HCT116 (cell line): ENCODE data around the gene NLN. TPM values are rescaled to one million over a fixed set of nuclear protein-coding genes. Genes with fewer than 3 reads are reported as not detected.

Experiments
- ATAC-seq: fragments of 200-7000 bp; cut with Tn5 transposase; 2 replicates; pipeline ENCODE4 v1.9.1; 2020; ENCODE audit warnings: mild to moderate bottlenecking, moderate library complexity
- BruUV-seq: library from RNA; stranded (reverse); fragments of 400-500 nt; replicated peaks from 2 replicates; lab custom pipeline; 2021; lab: Mats Ljungman, UMichigan
- CTCF ChIA-PET: fragments of 300-600 bp; sonication (Branson Sonifier 250); formaldehyde crosslinking; loops from one replicate; lab custom pipeline; 2021; ENCODE audit warnings: antibody characterized with exemption; lab: Charles Lee
- POLR2A ChIA-PET: fragments of 300-600, 350-600 bp; sonication (Branson Sonifier 250); formaldehyde crosslinking; loops from one replicate; lab custom pipeline; 2021; ENCODE audit warnings: antibody characterized with exemption; lab: Charles Lee
- RAD21 ChIA-PET, 2 experiments: fragments of 300-600 bp; sonication (Branson Sonifier 250); formaldehyde crosslinking; loops; one replicate each; lab custom pipeline; 2023; ENCODE audit warnings: low total read pairs in 2 of 2; ENCODE audit not compliant: uncharacterized antibody in 2 of 2, unreplicated experiment in 2 of 2, low non-redundant PET in 1 of 2; lab: Charles Lee
- DNase-seq: peaks from one replicate; pipeline ENCODE4 v3.0.0-alpha.2; 2010; ENCODE audit warnings: low read depth, low spot score
- H2AFZ ChIP-seq: fragments of 200-600 bp; shearing (Covaris generic), sonication (generic); 2 replicates; pipeline ENCODE4 v1.6.1; 2017; ENCODE audit warnings: low read depth, mixed run types, mixed read lengths, antibody characterized with exemption, low read length; ENCODE audit not compliant: poor library complexity, severe bottlenecking
- H3K27ac ChIP-seq: 2 replicates; pipeline ENCODE4 v1.5.1; 2012; ENCODE audit warnings: low read depth, low read length
- H3K27me3 ChIP-seq: fragments of 200-600 bp; sonication (generic); 2 replicates; pipeline ENCODE4 v1.6.1; 2016; ENCODE audit warnings: mixed run types, low read length, mixed read lengths; ENCODE audit not compliant: insufficient read depth
- H3K36me3 ChIP-seq, 2 experiments: fragments of 200-500 bp in 1 of 2; fragments of 200-600 bp in 1 of 2; sonication (Bioruptor generic) in 1 of 2; sonication (generic) in 1 of 2; 2 replicates each; pipeline versions ENCODE4 v1.5.1 to v1.6.1; 2014 to 2016; ENCODE audit warnings: low read length in 2 of 2, inconsistent platforms in 1 of 2, mixed read lengths in 1 of 2, mixed run types in 1 of 2; ENCODE audit not compliant: insufficient read depth in 2 of 2, control insufficient read depth in 1 of 2
- H3K4me1 ChIP-seq, 2 experiments: fragments of 200-600 bp in 1 of 2; sonication (generic) in 1 of 2; 2 replicates each; pipeline versions ENCODE4 v1.5.1 to v1.6.1; 2012 to 2017; ENCODE audit warnings: low read length in 2 of 2, inconsistent platforms in 1 of 2, mild to moderate bottlenecking in 1 of 2, mixed read lengths in 1 of 2, mixed run types in 1 of 2, moderate library complexity in 1 of 2; ENCODE audit not compliant: insufficient read depth in 2 of 2, control insufficient read depth in 1 of 2
- H3K4me2 ChIP-seq: fragments of 200-600 bp; sonication (generic); 2 replicates; pipeline ENCODE4 v1.6.1; 2017; ENCODE audit warnings: mixed run types, low read length, mixed read lengths
- H3K4me3 ChIP-seq, 2 experiments: fragments of 200-600 bp in 1 of 2; sonication (generic) in 1 of 2; replicated peaks in 1 of 2; 2 replicates each; pipeline ENCODE4 v1.5.1; 2011 to 2016; ENCODE audit warnings: low read length in 2 of 2, control low read depth in 1 of 2, low read depth in 1 of 2, mild to moderate bottlenecking in 1 of 2, mixed read lengths in 1 of 2, mixed run types in 1 of 2
- H3K79me2 ChIP-seq: fragments of 200-600 bp; sonication (generic); 2 replicates; pipeline ENCODE4 v1.6.1; 2017; ENCODE audit warnings: mild to moderate bottlenecking, mixed run types, low read length, moderate library complexity, mixed read lengths; ENCODE audit not compliant: insufficient read depth
- H3K9ac ChIP-seq: fragments of 200-600 bp; sonication (generic); 2 replicates; pipeline ENCODE4 v1.6.1; 2016; ENCODE audit warnings: low read length, mixed read lengths
- H3K9me2 ChIP-seq: fragments of 200-600 bp; sonication (generic), shearing (Covaris generic); 2 replicates; pipeline ENCODE4 v1.6.1; 2017; ENCODE audit warnings: mixed run types, mild to moderate bottlenecking, moderate library complexity; ENCODE audit not compliant: insufficient read depth
- H3K9me3 ChIP-seq, 2 experiments: fragments of 200-500 bp in 1 of 2; fragments of 200-600 bp in 1 of 2; sonication (Bioruptor generic) in 1 of 2; sonication (generic) in 1 of 2; 2 replicates each; pipeline ENCODE4 v1.6.1; 2014 to 2017; ENCODE audit warnings: low read length in 2 of 2, mixed read lengths in 2 of 2, inconsistent platforms in 1 of 2, low read depth in 1 of 2, mild to moderate bottlenecking in 1 of 2, mixed run types in 1 of 2, moderate library complexity in 1 of 2; ENCODE audit not compliant: control insufficient read depth in 1 of 2, insufficient read depth in 1 of 2
- H4K20me1 ChIP-seq: fragments of 200-600 bp; sonication (generic), shearing (Covaris generic); 2 replicates; pipeline ENCODE4 v1.6.1; 2017; ENCODE audit warnings: mixed run types, mild to moderate bottlenecking, moderate library complexity; ENCODE audit not compliant: insufficient read depth
- ATF3 ChIP-seq: IDR thresholded peaks from 2 replicates; pipeline ENCODE4 v1.6.1; 2012
- EGR1 ChIP-seq: IDR thresholded peaks from 2 replicates; pipeline ENCODE4 v1.6.1; 2012; ENCODE audit warnings: low read depth
- EZH2phosphoT487 ChIP-seq: fragments of 200-600 bp; IDR thresholded peaks from 2 replicates; pipeline ENCODE4 v1.6.1; 2018; ENCODE audit warnings: antibody characterized with exemption, borderline replicate concordance
- RAD21 ChIP-seq: IDR thresholded peaks from 2 replicates; pipeline ENCODE4 v1.6.1; 2012; ENCODE audit warnings: low read depth, mild to moderate bottlenecking
- SRF ChIP-seq: IDR thresholded peaks from 2 replicates; pipeline ENCODE4 v1.6.1; 2012; ENCODE audit warnings: low read depth
- intact Hi-C: fragments of 100-400 bp; cut with micrococcal nuclease; formaldehyde crosslinking; loops from 2 replicates; pipeline ENCODE4 v1.10.0; 2022
- total RNA-seq: library from RNA; stranded (reverse); gene quantifications from one replicate; pipeline ENCODE4 v1.2.1, GENCODE V29; 2021; ENCODE audit not compliant: unreplicated experiment
- TF ChIP-seq, protein P1 (sequence below): IDR thresholded peaks from 2 replicates; pipeline ENCODE4 v1.6.1; 2011; ENCODE audit warnings: mild to moderate bottlenecking, low read length, moderate library complexity; ENCODE audit not compliant: insufficient replicate concordance; ENCODE audit errors: extremely low read depth

NLN gene
- total RNA-seq, 1 experiment from 2014 or later, result 67.6 TPM

GRCh38 chr5:65722575-65723403 lies 784 bp downstream of the NLN start:
- Histone ChIP-seq H3K9me3 (no peaks in the 10 kb centered on the region), H3K27ac (peak overlapping the region; percentile 75), H3K79me2 (peaks cover 52% of the 10 kb centered on the region), H3K36me3 (peaks cover 0 to 2% of the 10 kb centered on the region in 2 experiments; a peak in 1 of 4 replicates), H2AFZ (no peak overlapping the region), H4K20me1 (no peaks in the 10 kb centered on the region), H3K4me2 (peak overlapping the region; percentile 86), H3K9me2 (no peaks in the 10 kb centered on the region), H3K27me3 (no peaks in the 10 kb centered on the region), H3K9ac (peak overlapping the region; percentile 90), H3K4me3 (peak overlapping the region; percentile 80 to 91), H3K4me1 (peaks cover 5 to 25% of the 10 kb centered on the region in 2 experiments; a peak in 3 of 4 replicates)
- peak; percentile 19 for DNase-seq
- TF ChIP-seq, protein P1, sequence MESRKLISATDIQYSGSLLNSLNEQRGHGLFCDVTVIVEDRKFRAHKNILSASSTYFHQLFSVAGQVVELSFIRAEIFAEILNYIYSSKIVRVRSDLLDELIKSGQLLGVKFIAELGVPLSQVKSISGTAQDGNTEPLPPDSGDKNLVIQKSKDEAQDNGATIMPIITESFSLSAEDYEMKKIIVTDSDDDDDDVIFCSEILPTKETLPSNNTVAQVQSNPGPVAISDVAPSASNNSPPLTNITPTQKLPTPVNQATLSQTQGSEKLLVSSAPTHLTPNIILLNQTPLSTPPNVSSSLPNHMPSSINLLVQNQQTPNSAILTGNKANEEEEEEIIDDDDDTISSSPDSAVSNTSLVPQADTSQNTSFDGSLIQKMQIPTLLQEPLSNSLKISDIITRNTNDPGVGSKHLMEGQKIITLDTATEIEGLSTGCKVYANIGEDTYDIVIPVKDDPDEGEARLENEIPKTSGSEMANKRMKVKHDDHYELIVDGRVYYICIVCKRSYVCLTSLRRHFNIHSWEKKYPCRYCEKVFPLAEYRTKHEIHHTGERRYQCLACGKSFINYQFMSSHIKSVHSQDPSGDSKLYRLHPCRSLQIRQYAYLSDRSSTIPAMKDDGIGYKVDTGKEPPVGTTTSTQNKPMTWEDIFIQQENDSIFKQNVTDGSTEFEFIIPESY, result no peak
- TF ChIP-seq SRF, result no peak
- no peak for TF ChIP-seq RAD21
- no peak for TF ChIP-seq ATF3
- no peak for TF ChIP-seq EGR1
- TF ChIP-seq EZH2phosphoT487, result no peak
- intact Hi-C loops, result loop anchor here (2.0 to 5.0 kb wide), 3 partner anchors 205 to 485 kb away; partner anchors contain the start of genes ERBIN and SREK1
- ChIA-PET CTCF (no interaction called here), RAD21 (no interaction called here), POLR2A (interaction anchor here (0.5 kb wide), 1 partner anchor 86 kb away, joined by 4 read pairs; no protein-coding TSS in a partner anchor)
- BruUV-seq, result TSS peak; percentile 76
- peak; percentile 49 for ATAC-seq
